Measurements from ENCODE around the gene SLC25A3. TPM values are rescaled to one million over a fixed set of nuclear protein-coding genes. Genes with fewer than 3 reads are reported as not detected.

SLC25A3 gene
- polyA plus RNA-seq, 3 donors, result 325 to 453 (median 342) TPM

DNA sequence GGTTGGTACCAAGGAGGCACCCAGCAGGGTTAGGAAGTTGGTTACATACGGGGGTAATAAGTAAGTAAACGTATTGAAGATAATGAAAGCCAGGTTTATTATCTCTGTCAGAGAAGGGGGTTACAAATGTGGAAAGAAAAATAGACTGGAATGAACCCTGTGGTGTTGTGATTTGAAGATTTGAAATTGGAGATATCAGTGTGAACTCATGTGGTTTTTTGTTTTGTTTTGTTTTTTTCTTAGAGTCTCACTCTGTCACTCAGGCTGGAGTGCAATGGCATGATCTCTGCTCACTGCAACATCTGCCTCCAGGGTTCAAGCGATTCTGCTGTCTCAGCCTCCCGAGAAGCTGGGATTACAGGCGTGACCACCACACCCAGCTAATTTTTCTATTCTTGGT is 14.1 kb upstream of the SLC25A3 start:
- Mint-ChIP-seq H3K36me3 (no peaks in the 10 kb centered on the region), H3K27me3 (ENCODE audit: low read depth in 3 of 3) (peaks cover 1 to 9% (median 6%) of the 10 kb centered on the region in 3 donors), H3K4me3 (no peak overlapping the region), H3K27ac (no peak overlapping the region), H3K4me1 (peaks cover 2% of the 10 kb centered on the region), H3K9me3 (peaks cover 0 to 4% (median 0%) of the 10 kb centered on the region in 7 donors)
- intact Hi-C loops (cut with micrococcal nuclease), result no loop called here
- Histone ChIP-seq H4K20me1 (ENCODE audit: insufficient read depth, low read length) (no peaks in the 10 kb centered on the region), H3K27me3 (ENCODE audit: control insufficient read depth in 2 of 2, insufficient read depth in 2 of 2, low read length in 2 of 2) (no peaks in the 10 kb centered on the region), H3K4me3 (replicated peaks in 1 of 3; ENCODE audit: low read depth in 2 of 3, low read length in 3 of 3) (no peak overlapping the region), H3K27ac (ENCODE audit: low read depth in 1 of 2, low read length in 2 of 2) (no peak overlapping the region), H3K4me2 (replicated peaks; ENCODE audit: extremely low read depth, low read length, poor library complexity, severe bottlenecking) (no peak overlapping the region), H3K4me1 (ENCODE audit: control insufficient read depth in 1 of 2, insufficient read depth in 2 of 2, low read length in 2 of 2) (no peaks in the 10 kb centered on the region), H3K79me2 (ENCODE audit: insufficient read depth, low read length) (no peaks in the 10 kb centered on the region), H3K36me3 (replicated peaks in 1 of 2; ENCODE audit: control insufficient read depth in 1 of 2, insufficient read depth in 2 of 2, low read length in 2 of 2) (no peaks in the 10 kb centered on the region), H3K9me3 (replicated peaks in 1 of 2; ENCODE audit: control insufficient read depth in 1 of 2, insufficient read depth in 1 of 2, low read length in 2 of 2) (no peaks in the 10 kb centered on the region), H3K9ac (ENCODE audit: insufficient read depth, low read length, poor library complexity, severe bottlenecking) (no peak overlapping the region), H2AFZ (ENCODE audit: insufficient read depth, low read depth, low read length, poor library complexity, severe bottlenecking) (no peak overlapping the region)
- WGBS (ENCODE audit: insufficient coverage), result 96% methylated on average over 5 of the region's 5 CpGs
- DNase-seq, result no peak
- TF ChIP-seq, protein P1, sequence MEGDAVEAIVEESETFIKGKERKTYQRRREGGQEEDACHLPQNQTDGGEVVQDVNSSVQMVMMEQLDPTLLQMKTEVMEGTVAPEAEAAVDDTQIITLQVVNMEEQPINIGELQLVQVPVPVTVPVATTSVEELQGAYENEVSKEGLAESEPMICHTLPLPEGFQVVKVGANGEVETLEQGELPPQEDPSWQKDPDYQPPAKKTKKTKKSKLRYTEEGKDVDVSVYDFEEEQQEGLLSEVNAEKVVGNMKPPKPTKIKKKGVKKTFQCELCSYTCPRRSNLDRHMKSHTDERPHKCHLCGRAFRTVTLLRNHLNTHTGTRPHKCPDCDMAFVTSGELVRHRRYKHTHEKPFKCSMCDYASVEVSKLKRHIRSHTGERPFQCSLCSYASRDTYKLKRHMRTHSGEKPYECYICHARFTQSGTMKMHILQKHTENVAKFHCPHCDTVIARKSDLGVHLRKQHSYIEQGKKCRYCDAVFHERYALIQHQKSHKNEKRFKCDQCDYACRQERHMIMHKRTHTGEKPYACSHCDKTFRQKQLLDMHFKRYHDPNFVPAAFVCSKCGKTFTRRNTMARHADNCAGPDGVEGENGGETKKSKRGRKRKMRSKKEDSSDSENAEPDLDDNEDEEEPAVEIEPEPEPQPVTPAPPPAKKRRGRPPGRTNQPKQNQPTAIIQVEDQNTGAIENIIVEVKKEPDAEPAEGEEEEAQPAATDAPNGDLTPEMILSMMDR (IDR thresholded peaks at IDR 0.05), result no peak

- Mint-ChIP-seq H3K27ac (no peak overlapping the region), H3K27me3 (ENCODE audit: low read depth in 3 of 3) (peaks cover 1 to 9% (median 6%) of the 10 kb centered on the region in 3 donors), H3K9me3 (peaks cover 0 to 4% (median 0%) of the 10 kb centered on the region in 7 donors), H3K4me1 (peaks cover 2% of the 10 kb centered on the region), H3K36me3 (no peaks in the 10 kb centered on the region), H3K4me3 (no peak overlapping the region)
- Histone ChIP-seq H3K9me3 (replicated peaks in 1 of 2; ENCODE audit: control insufficient read depth in 1 of 2, insufficient read depth in 1 of 2, low read length in 2 of 2) (no peaks in the 10 kb centered on the region), H3K4me1 (ENCODE audit: control insufficient read depth in 1 of 2, insufficient read depth in 2 of 2, low read length in 2 of 2) (no peaks in the 10 kb centered on the region), H2AFZ (ENCODE audit: insufficient read depth, low read depth, low read length, poor library complexity, severe bottlenecking) (no peak overlapping the region), H3K36me3 (replicated peaks in 1 of 2; ENCODE audit: control insufficient read depth in 1 of 2, insufficient read depth in 2 of 2, low read length in 2 of 2) (no peaks in the 10 kb centered on the region), H3K27ac (ENCODE audit: low read depth in 1 of 2, low read length in 2 of 2) (no peak overlapping the region), H3K27me3 (ENCODE audit: control insufficient read depth in 2 of 2, insufficient read depth in 2 of 2, low read length in 2 of 2) (no peaks in the 10 kb centered on the region), H3K4me2 (replicated peaks; ENCODE audit: extremely low read depth, low read length, poor library complexity, severe bottlenecking) (no peak overlapping the region), H4K20me1 (ENCODE audit: insufficient read depth, low read length) (no peaks in the 10 kb centered on the region), H3K9ac (ENCODE audit: insufficient read depth, low read length, poor library complexity, severe bottlenecking) (no peak overlapping the region), H3K79me2 (ENCODE audit: insufficient read depth, low read length) (no peaks in the 10 kb centered on the region), H3K4me3 (replicated peaks in 1 of 3; ENCODE audit: low read depth in 2 of 3, low read length in 3 of 3) (no peak overlapping the region)
- TF ChIP-seq, protein P1 (IDR thresholded peaks at IDR 0.05), result no peak
- intact Hi-C loops (cut with micrococcal nuclease), result no loop called here
- no peak for DNase-seq
- 100% methylated on average over 2 of the region's 3 CpGs for WGBS (ENCODE audit: insufficient coverage)
Observed at GRCh38 chr12:98579835-98580234, 13.7 kb upstream of the SLC25A3 start.

Measured in CD14-positive monocyte (primary cell).